ENCODE measurements around the gene CTTNBP2. TPM values are rescaled to one million over a fixed set of nuclear protein-coding genes. Genes with fewer than 3 reads are reported as not detected.

Gene CTTNBP2
- polyA plus RNA-seq, 1 donor from 2014 or later = 53.5 TPM

DNA sequence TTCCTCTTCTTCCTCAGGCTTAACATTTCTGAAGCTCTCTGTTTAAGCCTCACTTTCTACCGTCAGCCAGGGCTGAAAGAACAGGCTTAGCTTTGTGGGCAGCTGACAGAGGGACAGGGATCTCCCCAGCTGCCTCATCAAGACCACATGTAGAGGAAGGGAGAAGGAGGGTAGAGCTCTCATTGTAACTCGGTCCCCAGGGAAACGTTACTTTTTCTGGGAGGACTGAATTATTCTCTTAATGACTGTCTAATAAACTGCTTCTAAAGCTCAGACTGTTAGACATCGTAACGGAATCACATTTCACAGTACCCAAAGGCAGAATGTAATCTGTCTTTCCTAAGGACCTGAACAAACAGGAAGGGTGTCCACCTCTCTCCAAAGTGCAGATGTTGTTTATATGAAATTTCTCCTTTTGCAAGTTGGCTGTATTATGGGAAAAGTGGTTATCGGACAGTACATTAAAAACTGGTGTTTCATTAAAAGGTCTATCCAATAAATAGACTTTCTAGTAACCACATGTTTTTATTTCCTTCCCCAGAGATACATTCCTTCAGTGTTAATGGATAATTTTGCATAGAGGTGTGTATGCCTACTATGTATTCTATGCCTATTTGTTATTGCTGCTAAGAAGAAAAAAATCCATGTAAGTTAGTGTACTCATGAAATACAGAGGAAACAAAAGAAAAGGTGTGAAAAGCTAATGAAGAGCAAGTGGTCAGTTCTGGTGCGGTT is 144.2 kb downstream of the CTTNBP2 start:
- Histone ChIP-seq H3K79me2 (replicated peaks; ENCODE audit: insufficient read depth, low read length) (no peaks in the 10 kb centered on the region), H4K20me1 (ENCODE audit: insufficient read depth) (no peaks in the 10 kb centered on the region), H3K9ac (ENCODE audit: low read length) (no peak overlapping the region), H3K27ac (ENCODE audit: low read length) (no peak overlapping the region), H2AFZ (ENCODE audit: low read depth, low read length) (no peak overlapping the region), H3K36me3 (ENCODE audit: insufficient read depth, low read length) (peaks cover 20% of the 10 kb centered on the region), H3K9me2 (ENCODE audit: insufficient read depth, low read length) (no peaks in the 10 kb centered on the region), H3K4me3 (ENCODE audit: low read length) (no peak overlapping the region), H3K9me3 (ENCODE audit: low read length) (no peaks in the 10 kb centered on the region), H3K27me3 (ENCODE audit: insufficient read depth, low read depth, low read length) (no peaks in the 10 kb centered on the region), H3F3A (ENCODE audit: insufficient read depth, low read length, poor library complexity, severe bottlenecking) (no peaks in the 10 kb centered on the region), H3K4me2 (ENCODE audit: low read length) (no peak overlapping the region)
- TF ChIP-seq RAD21 (conservative IDR thresholded peaks at IDR 0.05) (no peak), SMC3 (conservative IDR thresholded peaks at IDR 0.05; ENCODE audit: poor library complexity) (no peak), MXI1 (conservative IDR thresholded peaks at IDR 0.05; ENCODE audit: poor library complexity, severe bottlenecking) (no peak), TAF1 (IDR thresholded peaks at IDR 0.05; ENCODE audit: low read depth) (no peak), EZH2 (IDR thresholded peaks at IDR 0.05; ENCODE audit: borderline replicate concordance, insufficient read depth, low read length, poor library complexity, severe bottlenecking) (no peak), EP300 (conservative IDR thresholded peaks at IDR 0.05; ENCODE audit: poor library complexity, severe bottlenecking) (no peak), POLR2AphosphoS5 (IDR thresholded peaks at IDR 0.05) (no peak)
- TF ChIP-seq, protein P1, sequence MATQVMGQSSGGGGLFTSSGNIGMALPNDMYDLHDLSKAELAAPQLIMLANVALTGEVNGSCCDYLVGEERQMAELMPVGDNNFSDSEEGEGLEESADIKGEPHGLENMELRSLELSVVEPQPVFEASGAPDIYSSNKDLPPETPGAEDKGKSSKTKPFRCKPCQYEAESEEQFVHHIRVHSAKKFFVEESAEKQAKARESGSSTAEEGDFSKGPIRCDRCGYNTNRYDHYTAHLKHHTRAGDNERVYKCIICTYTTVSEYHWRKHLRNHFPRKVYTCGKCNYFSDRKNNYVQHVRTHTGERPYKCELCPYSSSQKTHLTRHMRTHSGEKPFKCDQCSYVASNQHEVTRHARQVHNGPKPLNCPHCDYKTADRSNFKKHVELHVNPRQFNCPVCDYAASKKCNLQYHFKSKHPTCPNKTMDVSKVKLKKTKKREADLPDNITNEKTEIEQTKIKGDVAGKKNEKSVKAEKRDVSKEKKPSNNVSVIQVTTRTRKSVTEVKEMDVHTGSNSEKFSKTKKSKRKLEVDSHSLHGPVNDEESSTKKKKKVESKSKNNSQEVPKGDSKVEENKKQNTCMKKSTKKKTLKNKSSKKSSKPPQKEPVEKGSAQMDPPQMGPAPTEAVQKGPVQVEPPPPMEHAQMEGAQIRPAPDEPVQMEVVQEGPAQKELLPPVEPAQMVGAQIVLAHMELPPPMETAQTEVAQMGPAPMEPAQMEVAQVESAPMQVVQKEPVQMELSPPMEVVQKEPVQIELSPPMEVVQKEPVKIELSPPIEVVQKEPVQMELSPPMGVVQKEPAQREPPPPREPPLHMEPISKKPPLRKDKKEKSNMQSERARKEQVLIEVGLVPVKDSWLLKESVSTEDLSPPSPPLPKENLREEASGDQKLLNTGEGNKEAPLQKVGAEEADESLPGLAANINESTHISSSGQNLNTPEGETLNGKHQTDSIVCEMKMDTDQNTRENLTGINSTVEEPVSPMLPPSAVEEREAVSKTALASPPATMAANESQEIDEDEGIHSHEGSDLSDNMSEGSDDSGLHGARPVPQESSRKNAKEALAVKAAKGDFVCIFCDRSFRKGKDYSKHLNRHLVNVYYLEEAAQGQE (IDR thresholded peaks at IDR 0.05; ENCODE audit: borderline replicate concordance) = no peak
- TF ChIP-seq, protein P2, sequence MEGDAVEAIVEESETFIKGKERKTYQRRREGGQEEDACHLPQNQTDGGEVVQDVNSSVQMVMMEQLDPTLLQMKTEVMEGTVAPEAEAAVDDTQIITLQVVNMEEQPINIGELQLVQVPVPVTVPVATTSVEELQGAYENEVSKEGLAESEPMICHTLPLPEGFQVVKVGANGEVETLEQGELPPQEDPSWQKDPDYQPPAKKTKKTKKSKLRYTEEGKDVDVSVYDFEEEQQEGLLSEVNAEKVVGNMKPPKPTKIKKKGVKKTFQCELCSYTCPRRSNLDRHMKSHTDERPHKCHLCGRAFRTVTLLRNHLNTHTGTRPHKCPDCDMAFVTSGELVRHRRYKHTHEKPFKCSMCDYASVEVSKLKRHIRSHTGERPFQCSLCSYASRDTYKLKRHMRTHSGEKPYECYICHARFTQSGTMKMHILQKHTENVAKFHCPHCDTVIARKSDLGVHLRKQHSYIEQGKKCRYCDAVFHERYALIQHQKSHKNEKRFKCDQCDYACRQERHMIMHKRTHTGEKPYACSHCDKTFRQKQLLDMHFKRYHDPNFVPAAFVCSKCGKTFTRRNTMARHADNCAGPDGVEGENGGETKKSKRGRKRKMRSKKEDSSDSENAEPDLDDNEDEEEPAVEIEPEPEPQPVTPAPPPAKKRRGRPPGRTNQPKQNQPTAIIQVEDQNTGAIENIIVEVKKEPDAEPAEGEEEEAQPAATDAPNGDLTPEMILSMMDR (IDR thresholded peaks at IDR 0.05; ENCODE audit: poor library complexity, severe bottlenecking) = no peak

DNA sequence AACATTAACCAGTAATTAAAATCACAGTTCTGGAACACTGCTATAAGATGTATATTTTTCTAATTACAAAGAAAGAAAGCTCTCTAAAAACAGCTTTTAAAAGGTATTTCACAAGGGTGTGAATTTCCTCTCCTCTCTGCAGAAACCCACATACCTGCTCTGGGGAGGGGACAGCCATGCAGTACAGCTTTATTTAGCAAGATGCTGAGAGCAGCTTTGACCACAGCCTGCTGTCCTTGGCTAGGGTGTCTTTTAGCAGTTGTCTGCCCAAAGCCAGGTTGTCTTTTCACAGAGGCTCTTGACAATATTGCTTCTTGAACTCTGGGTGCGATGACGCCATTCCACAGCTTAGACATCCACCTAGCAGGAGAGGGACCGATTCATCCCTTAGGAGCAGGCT is 148.3 kb downstream of the CTTNBP2 start:
- Histone ChIP-seq H3K9me2 (ENCODE audit: insufficient read depth, low read length) (no peaks in the 10 kb centered on the region), H3K36me3 (ENCODE audit: insufficient read depth, low read length) (peaks cover 12% of the 10 kb centered on the region), H3F3A (ENCODE audit: insufficient read depth, low read length, poor library complexity, severe bottlenecking) (no peaks in the 10 kb centered on the region), H3K9me3 (ENCODE audit: low read length) (no peaks in the 10 kb centered on the region), H3K4me2 (ENCODE audit: low read length) (no peak overlapping the region), H3K79me2 (replicated peaks; ENCODE audit: insufficient read depth, low read length) (no peaks in the 10 kb centered on the region), H3K27ac (ENCODE audit: low read length) (no peak overlapping the region), H4K20me1 (ENCODE audit: insufficient read depth) (no peaks in the 10 kb centered on the region), H2AFZ (ENCODE audit: low read depth, low read length) (no peak overlapping the region), H3K9ac (ENCODE audit: low read length) (no peak overlapping the region), H3K4me3 (ENCODE audit: low read length) (no peak overlapping the region), H3K27me3 (ENCODE audit: insufficient read depth, low read depth, low read length) (no peaks in the 10 kb centered on the region)
- TF ChIP-seq SMC3 (conservative IDR thresholded peaks at IDR 0.05; ENCODE audit: poor library complexity) (no peak), RAD21 (conservative IDR thresholded peaks at IDR 0.05) (no peak), EZH2 (IDR thresholded peaks at IDR 0.05; ENCODE audit: borderline replicate concordance, insufficient read depth, low read length, poor library complexity, severe bottlenecking) (no peak), EP300 (conservative IDR thresholded peaks at IDR 0.05; ENCODE audit: poor library complexity, severe bottlenecking) (no peak), TAF1 (IDR thresholded peaks at IDR 0.05; ENCODE audit: low read depth) (no peak), POLR2AphosphoS5 (IDR thresholded peaks at IDR 0.05) (no peak), MXI1 (conservative IDR thresholded peaks at IDR 0.05; ENCODE audit: poor library complexity, severe bottlenecking) (no peak)
- TF ChIP-seq, protein P1 (IDR thresholded peaks at IDR 0.05; ENCODE audit: borderline replicate concordance) = no peak
- TF ChIP-seq, protein P2 (IDR thresholded peaks at IDR 0.05; ENCODE audit: poor library complexity, severe bottlenecking) = no peak
